ENCODE results near the gene ESPNL.

ESPNL gene

DNA sequence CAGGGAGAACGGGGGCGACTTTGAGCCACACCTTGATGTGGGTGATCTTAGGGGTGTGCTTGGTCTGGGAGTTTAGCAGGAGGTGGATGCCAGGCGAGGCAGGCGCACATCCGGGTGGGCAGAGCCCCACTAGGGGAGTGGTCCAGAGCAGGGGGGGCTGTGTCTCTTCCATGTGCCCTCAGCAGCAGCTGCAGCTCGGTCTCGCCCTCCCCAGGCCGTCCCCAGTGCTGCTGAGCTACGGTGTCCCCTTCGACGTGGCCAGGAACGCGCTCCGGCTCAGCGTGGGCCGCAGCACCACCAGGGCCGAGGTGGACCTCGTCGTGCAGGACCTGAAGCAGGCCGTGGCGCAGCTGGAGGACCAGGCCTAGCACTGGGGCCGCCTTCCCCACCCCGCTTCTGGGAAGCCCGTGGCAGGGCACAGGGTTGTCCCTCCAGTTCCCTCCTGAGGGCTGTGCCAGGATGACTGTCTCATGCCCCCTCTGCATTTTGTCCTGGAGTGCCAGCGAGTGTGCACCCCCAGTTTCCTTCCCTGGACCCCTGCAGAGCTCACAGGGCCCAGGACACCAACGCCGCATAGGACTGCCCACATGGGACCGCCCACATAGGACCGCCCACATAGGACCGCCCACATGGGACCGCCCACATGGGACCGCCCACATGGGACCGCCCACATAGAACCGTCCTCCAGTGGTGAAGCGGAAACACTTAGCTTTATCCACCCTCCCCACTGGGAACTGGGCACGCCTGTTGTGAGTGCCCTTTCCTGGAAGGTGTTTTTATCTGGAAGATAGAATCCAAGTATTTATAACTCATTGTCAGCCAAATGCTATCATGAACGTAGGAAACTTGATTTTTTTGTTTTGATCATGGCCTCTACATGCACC, 1.9 kb upstream of the ESPNL start:
- DNase-seq (ENCODE audit: low read depth): peak; percentile 66

DNA sequence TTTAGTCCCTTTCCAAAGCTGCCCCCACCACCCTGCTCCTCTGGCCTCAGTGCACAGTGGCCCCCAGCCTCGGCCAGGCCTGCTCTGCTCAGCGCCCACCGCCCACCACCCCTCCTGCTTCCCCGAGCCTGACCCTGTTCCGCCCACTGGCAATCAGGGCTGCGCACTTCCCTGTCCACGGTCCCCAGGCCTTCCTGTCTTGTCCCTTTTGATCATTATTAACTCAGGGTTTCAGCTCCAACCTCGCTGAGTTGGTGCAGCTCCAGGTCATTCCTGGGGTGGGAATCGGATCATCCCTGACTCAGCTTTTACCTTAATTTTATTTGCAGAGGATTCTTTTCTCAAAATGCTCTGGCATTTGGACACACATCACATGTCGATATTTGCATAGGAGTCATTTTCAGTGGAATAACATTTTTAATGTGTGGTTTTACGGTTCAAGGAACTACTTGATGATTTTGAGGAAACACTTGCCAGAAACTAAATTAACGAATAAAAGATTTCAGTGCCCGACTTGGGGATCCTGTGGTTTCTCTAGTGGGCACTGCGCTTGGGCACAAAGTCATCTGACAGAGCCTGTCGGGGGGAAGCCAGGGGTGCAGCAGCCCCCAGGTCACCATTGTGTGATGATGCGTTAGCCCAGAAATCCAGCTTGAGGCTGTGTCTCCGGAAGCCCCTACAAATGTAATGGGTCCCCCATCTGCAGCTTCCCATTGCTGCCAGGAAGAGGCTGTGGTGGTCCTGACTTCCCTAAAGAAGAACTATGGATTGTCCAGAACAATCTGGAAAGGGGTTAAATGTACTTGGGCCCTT, 1.0 kb upstream of the ESPNL start:
- no peak for DNase-seq (ENCODE audit: low read depth)

- DNase-seq (ENCODE audit: low read depth): no peak
These were observed 459 bp upstream of the ESPNL start for GRCh38 chr2:238099714-238100048.

- no peak for DNase-seq (ENCODE audit: low read depth)
These were observed 956 bp downstream of the ESPNL start for GRCh38 chr2:238100821-238101771.

DNA sequence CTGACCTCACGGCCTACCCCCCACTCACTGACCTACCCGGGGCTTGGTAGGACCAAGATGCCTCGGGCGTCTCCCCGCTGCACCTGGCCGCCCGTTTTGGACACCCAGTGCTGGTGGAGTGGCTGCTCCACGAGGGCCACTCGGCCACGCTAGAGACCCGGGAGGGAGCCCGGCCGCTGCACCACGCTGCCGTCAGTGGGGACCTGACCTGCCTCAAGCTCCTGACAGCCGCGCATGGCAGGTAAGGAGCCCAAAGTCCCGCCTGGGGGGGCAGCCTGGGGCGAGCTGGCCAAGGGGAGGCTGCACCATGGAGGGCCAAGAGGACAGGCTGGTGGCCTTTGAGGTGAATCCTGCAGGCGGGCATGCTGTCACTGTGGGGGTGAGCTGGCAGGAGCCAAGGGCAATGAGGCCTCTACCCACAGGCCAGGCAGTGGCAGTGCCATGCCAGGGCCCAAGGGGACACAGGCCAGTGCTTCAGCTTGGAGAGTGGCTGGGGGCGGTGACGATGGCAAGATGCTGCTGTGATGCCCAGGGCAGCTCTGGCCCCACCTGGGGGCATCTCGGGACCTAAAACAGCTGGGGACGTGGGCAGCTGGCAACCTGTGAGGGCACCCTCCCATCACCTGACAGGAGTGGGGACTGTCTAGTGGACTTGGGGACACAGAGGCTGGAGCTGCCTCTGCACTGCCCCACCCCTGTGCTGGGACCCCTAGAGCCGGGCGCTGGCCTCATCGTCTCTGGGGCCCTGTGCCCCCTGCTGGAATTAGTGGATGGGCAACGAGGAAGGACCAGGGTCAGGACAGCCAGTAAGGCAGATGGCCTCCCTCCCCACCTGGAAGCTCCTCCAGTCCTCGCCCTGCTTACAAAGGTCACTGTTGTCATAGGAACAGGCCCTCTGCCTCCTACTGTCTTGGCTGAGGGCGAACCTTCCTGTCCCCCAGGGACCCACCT, 2.0 kb downstream of the ESPNL start:
- DNase-seq (ENCODE audit: low read depth): no peak

- no peak for DNase-seq (ENCODE audit: low read depth)
These were observed 2.7 kb downstream of the ESPNL start for GRCh38 chr2:238102865-238103264.

DNA sequence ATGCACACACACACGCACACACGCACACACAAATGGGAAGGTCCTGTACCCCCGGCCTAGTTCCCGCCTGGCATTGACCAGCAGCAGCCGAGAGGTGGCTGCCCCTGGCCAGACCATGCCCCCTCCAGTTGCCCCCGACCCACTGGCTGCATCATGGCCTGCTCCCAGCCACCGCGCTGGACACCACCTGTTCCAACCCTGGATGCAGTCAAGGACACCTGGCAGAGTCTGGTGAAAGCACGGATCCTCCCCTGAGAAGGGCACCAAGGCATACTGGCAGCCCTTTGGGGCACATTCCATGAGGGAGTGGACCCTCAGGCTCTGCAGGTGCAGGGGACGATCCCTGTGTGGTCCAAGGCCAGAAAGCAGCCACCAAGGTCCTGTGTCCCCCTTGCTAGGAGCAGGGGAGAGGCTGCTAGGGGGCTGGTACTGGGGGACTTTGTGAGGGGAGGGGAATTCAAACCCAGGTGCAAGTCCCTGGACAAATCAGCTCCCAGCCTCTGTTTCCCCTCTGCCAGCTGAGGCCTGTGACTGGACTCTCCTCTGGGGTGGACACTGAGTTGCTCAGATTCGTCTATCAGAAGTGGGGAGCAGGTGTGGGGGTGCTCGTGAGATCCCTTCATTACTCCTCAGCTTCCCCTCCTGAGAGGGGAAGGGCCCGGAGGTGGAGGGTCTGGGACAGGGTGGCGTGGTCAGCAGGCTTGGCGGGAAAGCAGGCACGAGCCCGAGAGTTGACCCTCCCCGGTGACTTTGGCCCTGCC, 3.5 kb downstream of the ESPNL start:
- DNase-seq (ENCODE audit: low read depth): no peak

GRCh38 chr2:238104226-238104690, 4.1 kb downstream of the ESPNL start:
- DNase-seq (ENCODE audit: low read depth): no peak

- DNase-seq (ENCODE audit: low read depth): no peak
These were observed 4.7 kb downstream of the ESPNL start for GRCh38 chr2:238104691-238105371.

DNA sequence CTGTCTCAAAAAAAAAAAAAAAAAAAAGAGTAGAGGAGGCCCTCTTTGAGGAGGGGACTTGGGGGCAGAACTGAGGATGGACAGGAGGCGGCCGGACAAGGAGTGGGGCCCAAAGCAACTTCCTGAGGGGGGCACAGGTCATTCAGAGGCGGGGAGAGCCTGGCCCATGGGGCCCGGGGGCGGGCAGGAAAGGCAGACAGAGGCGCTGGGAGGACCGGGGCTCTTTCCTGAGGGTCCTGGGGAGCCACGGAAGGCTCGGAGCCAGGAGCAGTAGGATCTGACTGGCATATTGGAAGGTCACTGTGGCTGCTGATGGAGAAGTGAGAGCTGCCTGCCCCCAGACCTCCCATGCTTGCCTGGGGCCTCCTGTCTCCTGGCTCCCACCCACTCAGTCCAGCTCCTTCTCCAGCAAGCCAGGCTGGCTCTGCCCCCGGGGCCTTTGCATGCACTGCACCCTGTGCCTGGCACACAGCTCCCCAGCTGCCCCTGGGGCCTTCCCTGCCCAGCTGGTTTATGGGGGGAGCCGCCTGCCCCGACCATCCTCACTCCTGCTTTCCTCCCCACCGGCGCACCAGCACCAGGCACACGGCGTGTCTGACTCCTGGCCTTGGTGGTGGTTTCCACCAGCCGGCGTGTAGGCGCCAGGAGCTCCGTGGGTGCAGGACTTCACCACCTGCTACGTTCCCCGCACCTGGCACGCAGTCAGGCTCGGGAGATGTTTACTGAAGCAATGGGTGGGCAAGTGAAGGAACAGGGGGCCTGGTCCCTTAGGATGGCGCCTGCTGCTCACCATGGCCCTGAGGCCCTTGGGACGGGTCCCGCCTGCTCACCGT, 5.6 kb downstream of the ESPNL start:
- DNase-seq (ENCODE audit: low read depth): no peak

- no peak for DNase-seq (ENCODE audit: low read depth)
These were observed 6.2 kb downstream of the ESPNL start for GRCh38 chr2:238106339-238106697.

DNA sequence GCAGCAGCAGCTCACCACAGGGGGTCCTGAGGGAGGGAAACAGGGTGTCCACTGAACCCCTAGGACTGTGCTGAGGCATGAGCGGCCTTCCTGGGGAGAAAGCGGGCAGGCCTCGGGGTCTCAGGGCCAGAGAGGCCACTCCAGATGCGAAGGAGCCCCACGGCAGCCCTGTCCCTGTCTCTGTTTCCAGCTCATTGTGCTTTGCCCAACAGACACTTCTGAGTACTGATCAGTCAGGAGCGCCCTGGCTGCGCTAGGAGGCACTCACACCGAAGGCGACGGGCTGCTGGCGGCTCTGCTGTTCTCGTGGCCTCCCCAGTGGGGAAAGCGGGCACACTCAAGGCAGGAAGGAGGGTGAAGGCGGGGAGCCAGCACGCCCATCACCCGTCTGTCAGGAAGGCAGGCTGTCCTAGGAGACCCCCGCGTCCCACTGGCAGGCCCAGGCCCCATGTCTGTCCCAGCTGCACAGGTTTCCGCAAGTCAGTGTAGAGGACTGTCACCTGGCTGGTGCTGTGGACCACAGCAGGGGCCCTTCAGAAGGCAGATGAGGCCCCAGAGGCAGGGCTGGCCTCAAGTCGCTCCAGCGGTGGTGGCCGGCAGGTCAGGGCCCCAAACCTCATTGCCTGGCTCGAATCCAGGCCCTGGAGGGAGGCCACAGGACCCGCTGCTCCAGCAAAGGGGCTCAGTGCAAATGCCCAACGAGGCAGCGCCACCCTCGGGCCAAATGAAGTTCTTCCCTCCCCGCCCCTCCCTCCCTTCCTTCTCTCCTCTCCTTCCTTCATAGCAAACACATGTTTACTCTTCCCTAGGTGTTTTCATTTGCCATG, 6.8 kb downstream of the ESPNL start:
- peak; percentile 16 for DNase-seq (ENCODE audit: low read depth)

- DNase-seq (ENCODE audit: low read depth): no peak
These were observed 7.6 kb downstream of the ESPNL start for GRCh38 chr2:238107525-238108422.

- DNase-seq (ENCODE audit: low read depth): no peak
These were observed 8.5 kb downstream of the ESPNL start for GRCh38 chr2:238108423-238109183.

DNA sequence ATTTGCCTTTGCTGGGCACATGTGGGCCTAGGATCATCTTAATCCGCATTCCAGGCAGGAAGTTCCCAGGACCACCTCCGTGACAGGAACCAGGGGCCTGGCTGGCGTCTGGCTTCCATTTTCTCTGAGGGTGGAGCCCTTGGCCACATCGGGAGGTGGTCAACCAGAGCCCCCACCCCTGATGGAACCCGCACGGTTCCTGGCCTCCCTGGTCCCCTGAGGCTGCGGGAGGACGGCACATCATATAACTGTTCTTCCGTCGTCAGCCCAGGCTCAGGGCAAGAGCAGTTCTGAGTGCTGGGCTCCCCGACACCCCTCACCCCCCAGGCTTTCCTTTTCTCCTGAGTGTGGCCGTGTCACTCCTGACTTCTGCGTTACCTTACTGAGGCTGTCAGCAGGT, 13.5 kb downstream of the ESPNL start:
- DNase-seq (ENCODE audit: low read depth): no peak

DNA sequence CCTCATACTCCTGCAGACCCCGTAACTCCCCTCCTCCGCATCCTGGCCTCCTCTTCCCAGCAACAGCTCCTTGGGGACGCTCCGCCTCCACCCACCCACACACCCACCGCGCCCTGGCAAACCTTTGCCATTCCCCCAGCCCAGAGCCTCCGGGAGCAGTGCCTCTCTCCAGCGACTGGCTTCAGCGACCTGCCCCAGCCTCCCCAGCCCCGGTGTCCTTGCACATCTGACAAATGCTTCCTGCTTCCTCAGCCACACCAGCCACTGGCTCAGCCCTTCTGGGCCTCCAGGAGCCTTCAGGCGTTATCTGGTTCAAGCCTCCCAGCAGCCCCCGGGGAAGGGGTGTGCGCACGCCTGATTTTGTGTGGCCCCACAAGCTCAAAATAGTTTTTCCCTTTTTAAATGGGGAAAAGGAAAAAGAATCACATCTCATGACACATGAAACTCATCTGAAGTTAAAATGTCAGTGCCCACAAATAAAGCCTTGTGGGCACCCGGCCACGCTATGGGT, 14.2 kb downstream of the ESPNL start:
- no peak for DNase-seq (ENCODE audit: low read depth)

Data from amniotic epithelial cell (primary cell).